Measurements from ENCODE around the gene FAXDC2. TPM values are rescaled to one million over a fixed set of nuclear protein-coding genes. Genes with fewer than 3 reads are reported as not detected.

The FAXDC2 gene
- total and polyA plus RNA-seq, 9 of the 15 experiments (the other 6 are each of a cell fraction or from before 2014, with no cell fraction given): 2.4 to 30.0 (median 9.9) TPM

DNA sequence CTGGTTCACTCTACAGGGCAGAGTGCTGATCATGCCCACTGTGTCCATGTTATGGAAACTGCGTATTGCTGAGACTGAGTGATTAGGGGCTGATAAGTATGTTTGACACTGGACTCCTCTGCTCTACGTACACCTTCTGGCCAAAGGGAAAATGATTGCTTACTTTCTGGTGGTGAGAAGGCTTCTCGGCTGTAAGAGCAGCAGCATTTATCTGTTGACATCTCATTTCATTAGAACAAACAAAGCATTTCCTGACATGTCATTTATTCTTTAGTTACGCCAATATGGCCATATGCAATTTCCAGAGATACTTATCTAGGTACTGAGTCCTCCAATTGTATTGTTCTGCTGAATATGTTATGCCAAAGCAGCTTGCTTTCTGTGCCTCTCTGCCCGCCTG lies 5.6 kb downstream of the FAXDC2 start (continued):
- TF ChIP-seq, protein P1, sequence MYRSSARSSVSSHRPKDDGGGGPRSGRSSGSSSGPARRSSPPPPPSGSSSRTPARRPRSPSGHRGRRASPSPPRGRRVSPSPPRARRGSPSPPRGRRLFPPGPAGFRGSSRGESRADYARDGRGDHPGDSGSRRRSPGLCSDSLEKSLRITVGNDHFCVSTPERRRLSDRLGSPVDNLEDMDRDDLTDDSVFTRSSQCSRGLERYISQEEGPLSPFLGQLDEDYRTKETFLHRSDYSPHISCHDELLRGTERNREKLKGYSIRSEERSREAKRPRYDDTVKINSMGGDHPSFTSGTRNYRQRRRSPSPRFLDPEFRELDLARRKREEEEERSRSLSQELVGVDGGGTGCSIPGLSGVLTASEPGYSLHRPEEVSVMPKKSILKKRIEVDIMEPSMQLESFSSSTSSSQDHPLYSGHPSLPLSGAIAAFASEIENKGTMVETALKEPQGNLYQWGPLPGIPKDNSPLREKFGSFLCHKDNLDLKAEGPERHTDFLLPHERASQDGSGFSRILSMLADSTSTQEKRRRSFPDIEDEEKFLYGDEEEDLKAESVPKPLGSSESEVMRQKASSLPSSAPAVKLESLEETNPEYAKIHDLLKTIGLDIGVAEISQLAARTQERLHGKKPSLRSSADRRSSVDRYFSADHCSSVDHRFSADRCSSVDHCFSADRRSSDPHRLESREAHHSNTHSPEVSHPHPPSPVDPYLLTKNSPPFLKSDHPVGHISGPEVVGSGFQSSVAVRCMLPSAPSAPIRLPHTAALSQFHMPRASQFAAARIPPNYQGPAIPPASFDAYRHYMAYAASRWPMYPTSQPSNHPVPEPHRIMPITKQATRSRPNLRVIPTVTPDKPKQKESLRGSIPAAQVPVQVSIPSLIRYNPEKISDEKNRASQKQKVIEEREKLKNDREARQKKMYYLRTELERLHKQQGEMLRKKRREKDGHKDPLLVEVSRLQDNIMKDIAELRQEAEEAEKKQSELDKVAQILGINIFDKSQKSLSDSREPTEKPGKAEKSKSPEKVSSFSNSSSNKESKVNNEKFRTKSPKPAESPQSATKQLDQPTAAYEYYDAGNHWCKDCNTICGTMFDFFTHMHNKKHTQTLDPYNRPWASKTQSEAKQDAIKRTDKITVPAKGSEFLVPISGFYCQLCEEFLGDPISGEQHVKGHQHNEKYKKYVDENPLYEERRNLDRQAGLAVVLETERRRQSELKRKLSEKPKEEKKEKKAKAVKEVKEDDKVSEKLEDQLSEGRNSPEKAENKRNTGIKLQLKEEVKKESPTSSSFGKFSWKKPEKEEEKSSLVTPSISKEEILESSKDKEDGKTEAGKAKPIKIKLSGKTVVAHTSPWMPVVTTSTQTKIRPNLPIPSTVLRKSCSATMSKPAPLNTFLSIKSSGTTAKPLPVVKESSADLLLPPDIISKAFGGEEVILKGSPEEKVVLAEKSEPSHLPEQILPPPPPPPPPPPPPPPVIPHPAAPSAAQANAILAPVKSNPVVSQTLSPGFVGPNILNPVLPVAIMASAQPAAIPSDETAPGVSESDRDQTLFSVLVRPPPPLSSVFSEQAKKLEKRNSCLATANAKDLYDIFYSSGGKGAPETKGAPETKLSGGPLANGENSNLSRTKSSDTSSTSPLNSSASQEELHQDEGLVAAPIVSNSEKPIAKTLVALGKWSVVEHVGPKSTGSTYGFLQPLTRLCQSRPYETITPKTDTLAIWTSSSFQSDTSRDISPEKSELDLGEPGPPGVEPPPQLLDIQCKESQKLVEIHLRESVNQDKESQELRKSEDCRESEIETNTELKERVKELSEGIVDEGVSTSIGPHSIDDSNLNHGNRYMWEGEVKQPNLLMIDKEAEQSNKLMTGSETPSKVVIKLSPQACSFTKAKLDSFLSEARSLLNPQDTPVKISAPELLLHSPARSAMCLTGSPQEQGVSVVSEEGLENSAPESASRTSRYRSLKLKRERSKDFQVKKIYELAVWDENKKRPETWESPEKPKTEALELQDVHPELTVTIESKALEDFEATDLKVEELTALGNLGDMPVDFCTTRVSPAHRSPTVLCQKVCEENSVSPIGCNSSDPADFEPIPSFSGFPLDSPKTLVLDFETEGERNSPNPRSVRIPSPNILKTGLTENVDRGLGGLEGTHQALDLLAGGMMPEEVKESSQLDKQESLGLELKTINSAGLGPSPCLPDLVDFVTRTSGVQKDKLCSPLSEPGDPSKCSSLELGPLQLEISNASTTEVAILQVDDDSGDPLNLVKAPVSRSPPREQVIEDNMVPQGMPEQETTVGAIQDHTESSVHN (IDR thresholded peaks at IDR 0.05; ENCODE audit: borderline replicate concordance in 1 of 2, low read depth in 1 of 2): no peak
- peak in 1 of 2 experiments; percentile 83; a peak in 2 of 4 replicates for TF ChIP-seq FOXA3 (CRISPR knock-in tag; conservative IDR thresholded peaks at IDR 0.05 in 1 of 2, IDR thresholded peaks at IDR 0.05 in 1 of 2)
- TF ChIP-seq CCNT2 (IDR thresholded peaks at IDR 0.05; ENCODE audit: borderline replicate concordance, extremely low read depth, insufficient read length, low read depth, low read length): peak; percentile 45
- no peak for TF ChIP-seq U2AF1 (optimal IDR thresholded peaks at IDR 0.05; ENCODE audit: low read depth, low read length)
- TF ChIP-seq ATF1 (CRISPR knock-in tag; IDR thresholded peaks at IDR 0.05): no peak
- TF ChIP-seq ATF1 (tag; IDR thresholded peaks at IDR 0.05): peak; percentile 35; the same call in 1 of the 2 replicates
- TF ChIP-seq NONO (IDR thresholded peaks at IDR 0.05; ENCODE audit: low read depth in 2 of 2, low read length in 1 of 2): no peak
- TF ChIP-seq TBP (optimal IDR thresholded peaks at IDR 0.05; ENCODE audit: low read depth, low read length): no peak
- TF ChIP-seq DPF2 (IDR thresholded peaks at IDR 0.05): 0 out of 2 replicates have a peak, but pooled peaks have one; percentile 9
- TF ChIP-seq CREB1 (IDR thresholded peaks at IDR 0.05): no peak
- no peak for TF ChIP-seq CREB1 (CRISPR knock-in tag; IDR thresholded peaks at IDR 0.05)
- no peak for TF ChIP-seq TFAM (CRISPR knock-in tag; conservative IDR thresholded peaks at IDR 0.05)
- TF ChIP-seq, protein P2, sequence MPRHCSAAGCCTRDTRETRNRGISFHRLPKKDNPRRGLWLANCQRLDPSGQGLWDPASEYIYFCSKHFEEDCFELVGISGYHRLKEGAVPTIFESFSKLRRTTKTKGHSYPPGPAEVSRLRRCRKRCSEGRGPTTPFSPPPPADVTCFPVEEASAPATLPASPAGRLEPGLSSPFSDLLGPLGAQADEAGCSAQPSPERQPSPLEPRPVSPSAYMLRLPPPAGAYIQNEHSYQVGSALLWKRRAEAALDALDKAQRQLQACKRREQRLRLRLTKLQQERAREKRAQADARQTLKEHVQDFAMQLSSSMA (CRISPR knock-in tag; IDR thresholded peaks at IDR 0.05): no peak
- TF ChIP-seq HNRNPLL (IDR thresholded peaks at IDR 0.05; ENCODE audit: low read depth, low read length, poor library complexity, severe bottlenecking): peak; percentile 70
- TF ChIP-seq, protein P3, sequence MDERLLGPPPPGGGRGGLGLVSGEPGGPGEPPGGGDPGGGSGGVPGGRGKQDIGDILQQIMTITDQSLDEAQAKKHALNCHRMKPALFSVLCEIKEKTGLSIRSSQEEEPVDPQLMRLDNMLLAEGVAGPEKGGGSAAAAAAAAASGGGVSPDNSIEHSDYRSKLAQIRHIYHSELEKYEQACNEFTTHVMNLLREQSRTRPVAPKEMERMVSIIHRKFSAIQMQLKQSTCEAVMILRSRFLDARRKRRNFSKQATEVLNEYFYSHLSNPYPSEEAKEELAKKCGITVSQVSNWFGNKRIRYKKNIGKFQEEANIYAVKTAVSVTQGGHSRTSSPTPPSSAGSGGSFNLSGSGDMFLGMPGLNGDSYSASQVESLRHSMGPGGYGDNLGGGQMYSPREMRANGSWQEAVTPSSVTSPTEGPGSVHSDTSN (CRISPR knock-in tag; IDR thresholded peaks at IDR 0.05; ENCODE audit: low read depth): no peak
- TF ChIP-seq, protein P3 (tag; conservative IDR thresholded peaks at IDR 0.05; ENCODE audit: low read depth): peak; percentile 23; the same call in 1 of the 2 replicates
- no peak for TF ChIP-seq NR4A1 (CRISPR knock-in tag; IDR thresholded peaks at IDR 0.05)
- TF ChIP-seq NR4A1 (tag; IDR thresholded peaks at IDR 0.05): no peak

Measured in K562 (cell line).